ENCODE data around the gene SLC41A3. TPM values are rescaled to one million over a fixed set of nuclear protein-coding genes. Genes with fewer than 3 reads are reported as not detected.
"Not testable (repeated sequence)": the region's sequence is repeated elsewhere in the genome, so short reads cannot be mapped to it uniquely, and the experiment has no call there.

Gene SLC41A3
- polyA plus RNA-seq, 12 donors = 29.7 to 58.4 (median 38.2) TPM; not detected in 1

GRCh38 chr3:126085276-126085675 lies 1.4 kb upstream of the SLC41A3 start:
- no peak for DNase-seq

DNA sequence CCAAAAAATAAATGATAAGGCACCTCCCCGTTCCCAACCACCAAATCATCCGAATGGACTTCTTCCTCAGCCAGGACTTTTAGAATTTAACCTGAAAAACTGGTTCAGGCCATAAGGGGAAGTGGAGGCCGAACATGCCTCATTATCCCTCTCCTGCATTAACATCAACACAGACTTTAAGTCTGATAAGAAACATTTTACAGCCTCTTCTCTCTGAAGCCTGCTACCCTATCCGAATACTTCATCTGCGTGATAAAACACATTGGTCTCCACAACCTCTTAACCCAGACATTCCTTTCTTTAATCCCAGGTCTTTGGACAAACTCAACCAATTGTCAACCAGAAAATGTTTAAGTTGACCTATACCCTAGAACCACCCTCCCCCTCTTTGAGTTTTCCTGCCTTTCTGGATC lies 850 bp upstream of the SLC41A3 start:
- no peak for DNase-seq

DNA sequence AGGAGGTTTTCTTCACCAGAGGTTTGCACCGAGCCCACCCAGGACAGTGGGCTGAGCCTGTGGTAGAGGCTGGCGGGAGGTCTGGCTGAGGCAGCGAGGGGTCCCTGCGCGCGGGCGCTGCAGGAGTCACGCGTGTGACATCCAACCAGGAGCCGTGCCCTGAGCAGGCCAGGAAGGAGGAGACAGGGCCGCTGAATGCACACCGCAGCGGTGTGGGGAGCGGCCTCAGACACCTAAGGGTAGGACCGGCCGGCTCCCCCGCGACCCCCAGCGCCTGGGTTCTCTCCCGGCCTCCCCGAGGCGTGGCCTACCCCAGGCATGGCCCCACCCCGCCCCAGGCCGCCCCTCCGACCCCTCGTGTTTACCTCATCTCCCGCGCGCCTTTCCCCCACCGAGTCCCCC lies 412 bp downstream of the SLC41A3 start:
- peak; percentile 46 for DNase-seq

- no peak for DNase-seq
Measured at GRCh38 chr3:126083138-126083445, 832 bp downstream of the SLC41A3 start.

DNA sequence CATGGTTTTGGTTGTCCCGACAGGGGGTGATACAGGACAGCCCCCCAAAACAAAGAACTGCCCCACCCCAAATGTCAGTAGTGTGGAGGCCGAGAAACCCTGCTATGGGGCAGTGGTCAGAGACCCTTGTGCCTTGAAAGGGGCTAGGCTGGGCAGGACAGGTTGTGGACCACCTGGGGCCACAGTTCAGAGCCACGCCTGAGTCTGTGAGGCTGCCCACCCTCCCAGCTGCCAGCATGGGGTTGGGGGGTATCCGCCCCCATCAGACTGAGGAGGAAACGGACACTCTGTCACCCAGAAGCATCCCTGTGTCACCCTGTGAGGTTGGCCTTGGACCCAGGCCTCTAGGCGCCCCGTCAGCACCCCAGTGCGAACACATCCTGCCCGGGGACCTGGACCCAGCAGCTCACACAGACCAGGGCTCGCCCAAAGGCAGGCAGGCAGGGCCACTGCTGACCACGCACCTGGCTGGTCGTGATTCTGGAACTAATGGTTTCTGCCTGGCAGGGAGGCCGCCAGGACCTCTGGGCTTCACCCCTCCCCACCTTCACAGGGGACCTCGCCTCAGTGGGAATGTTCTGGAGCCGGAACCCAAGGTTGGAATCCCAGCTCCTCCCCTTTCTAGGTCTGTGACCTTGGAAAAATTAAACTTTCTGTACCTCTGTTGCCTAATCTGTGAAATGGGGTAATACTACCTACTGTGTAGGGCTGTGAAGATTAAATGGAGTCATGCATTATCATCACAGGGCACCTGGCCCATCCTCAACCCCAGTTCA lies 1.4 kb downstream of the SLC41A3 start:
- no peak for DNase-seq

GRCh38 chr3:126081618-126082361 lies 2.1 kb downstream of the SLC41A3 start:
- no peak for DNase-seq

DNA sequence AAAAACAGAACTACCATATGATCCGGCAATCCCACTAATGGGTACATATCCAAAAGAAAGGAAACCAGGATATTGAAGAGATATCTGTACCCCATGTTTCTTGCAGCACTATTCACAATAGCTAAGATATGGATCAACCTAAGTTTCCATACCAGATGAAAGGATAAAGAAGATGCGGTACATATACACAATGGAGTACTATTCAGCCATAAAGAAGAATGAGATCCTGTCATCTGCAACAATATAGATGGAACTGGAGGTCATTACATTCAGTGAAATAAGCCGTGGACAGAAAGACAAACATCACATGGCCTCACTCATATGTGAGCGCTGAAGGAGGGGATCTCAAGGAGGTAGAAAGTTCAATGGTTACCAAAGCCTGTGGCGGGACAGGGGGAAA lies 3.0 kb downstream of the SLC41A3 start:
- no peak for DNase-seq

GRCh38 chr3:126078866-126079265 lies 5.1 kb downstream of the SLC41A3 start:
- no peak for DNase-seq

- no peak for DNase-seq
Measured at GRCh38 chr3:126077754-126078153, 6.2 kb downstream of the SLC41A3 start.

GRCh38 chr3:126076140-126076539 lies 7.8 kb downstream of the SLC41A3 start:
- DNase-seq = no peak

DNA sequence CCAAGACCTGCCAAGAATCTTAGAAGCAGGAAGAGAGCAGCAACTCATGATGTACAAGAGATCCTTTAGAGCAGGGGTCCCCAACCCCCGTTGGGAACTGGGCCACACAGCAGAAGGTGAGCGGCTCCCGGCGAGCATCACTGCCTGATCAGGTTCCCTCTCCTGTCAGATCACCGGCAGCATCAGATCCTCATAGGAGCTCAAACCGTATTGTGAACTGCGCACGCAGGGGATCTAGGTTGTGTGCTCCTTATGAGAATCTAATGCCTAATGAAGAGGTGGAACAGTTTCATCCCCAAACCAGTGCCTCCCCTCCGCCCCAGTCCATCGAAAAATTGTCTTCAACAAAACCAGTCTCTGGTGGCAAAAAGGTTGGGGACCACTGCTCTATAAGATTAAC lies 13.8 kb downstream of the SLC41A3 start:
- DNase-seq = no peak

DNA sequence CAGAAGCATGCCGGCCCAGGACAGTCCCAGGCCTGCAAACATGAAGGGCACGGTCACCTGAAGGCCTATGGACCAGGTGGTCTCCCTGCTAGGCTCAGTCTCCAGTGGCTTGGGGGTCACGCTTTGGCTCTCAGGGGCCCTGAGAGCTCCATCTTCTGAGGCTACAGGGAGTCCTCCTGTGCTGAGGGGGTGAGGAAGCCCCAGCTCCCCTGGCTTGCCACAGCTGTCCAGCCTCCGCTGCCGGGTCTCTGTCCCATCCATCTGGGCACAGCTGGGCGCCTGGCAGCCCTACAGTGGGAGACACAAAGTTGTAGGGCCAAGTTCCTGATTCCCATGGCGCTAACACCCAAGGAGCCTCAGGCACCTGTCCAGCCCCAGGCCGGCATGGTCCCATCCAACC lies 16.0 kb downstream of the SLC41A3 start:
- DNase-seq = no peak

- not testable (repeated sequence) for DNase-seq
Measured at GRCh38 chr3:126066676-126067075, 17.2 kb downstream of the SLC41A3 start.

DNA sequence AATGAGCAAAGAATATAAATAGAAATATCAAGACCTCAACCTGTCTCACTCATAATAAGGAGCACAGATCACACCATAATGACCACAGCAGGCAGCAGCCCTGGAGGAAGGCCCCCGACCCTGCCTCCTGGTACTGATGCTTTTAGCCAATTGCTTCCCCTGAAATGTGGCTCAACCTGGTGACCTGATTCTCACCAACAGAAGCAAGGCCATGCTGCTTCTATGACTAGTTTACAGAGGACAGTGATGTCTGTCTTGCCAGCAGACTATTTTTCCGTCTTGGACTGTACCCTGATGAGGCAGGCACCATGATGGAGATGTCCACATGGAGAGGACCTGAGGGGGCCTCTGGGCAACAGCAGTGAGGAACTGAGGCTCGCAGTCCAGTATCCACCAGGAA lies 18.0 kb downstream of the SLC41A3 start:
- no peak for DNase-seq

DNA sequence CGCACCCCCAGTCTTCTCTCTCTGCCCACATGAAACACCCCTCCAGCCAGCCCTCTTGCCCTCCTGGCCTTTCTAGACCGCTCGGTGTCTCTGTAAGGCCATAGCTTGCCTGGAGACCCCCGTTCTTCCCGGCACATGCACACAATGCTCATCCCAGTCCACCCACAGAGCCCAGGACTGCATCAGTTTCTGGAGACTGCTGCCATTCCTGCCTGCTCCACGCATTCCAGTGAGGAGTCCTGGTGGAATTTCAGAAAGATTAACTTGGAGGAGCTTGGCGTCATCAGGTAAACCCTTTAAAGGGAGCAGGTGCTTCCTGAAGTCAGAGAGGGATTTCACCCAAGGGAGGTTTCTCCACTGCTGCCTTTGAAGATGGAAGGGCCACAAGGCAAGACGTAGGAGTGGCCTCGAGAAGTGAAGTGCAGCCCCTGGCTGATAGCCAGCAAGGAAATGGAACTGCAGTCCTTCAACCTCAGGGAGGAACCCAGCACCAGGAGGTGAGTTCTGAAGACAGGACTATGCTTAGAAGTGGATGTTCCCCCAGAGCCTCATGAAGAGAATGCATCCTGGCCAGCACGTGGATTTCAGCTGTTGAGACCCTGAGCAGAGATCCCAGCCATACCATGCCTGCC lies 19.2 kb downstream of the SLC41A3 start:
- DNase-seq = no peak

- DNase-seq = no peak
Measured at GRCh38 chr3:126063358-126063965, 20.5 kb downstream of the SLC41A3 start.

- no peak for DNase-seq
Measured at GRCh38 chr3:126061301-126062032, 22.5 kb downstream of the SLC41A3 start.

- no peak for DNase-seq
Measured at GRCh38 chr3:126060613-126061145, 23.2 kb downstream of the SLC41A3 start.

GRCh38 chr3:126058666-126059065 lies 25.3 kb downstream of the SLC41A3 start:
- no peak for DNase-seq

DNA sequence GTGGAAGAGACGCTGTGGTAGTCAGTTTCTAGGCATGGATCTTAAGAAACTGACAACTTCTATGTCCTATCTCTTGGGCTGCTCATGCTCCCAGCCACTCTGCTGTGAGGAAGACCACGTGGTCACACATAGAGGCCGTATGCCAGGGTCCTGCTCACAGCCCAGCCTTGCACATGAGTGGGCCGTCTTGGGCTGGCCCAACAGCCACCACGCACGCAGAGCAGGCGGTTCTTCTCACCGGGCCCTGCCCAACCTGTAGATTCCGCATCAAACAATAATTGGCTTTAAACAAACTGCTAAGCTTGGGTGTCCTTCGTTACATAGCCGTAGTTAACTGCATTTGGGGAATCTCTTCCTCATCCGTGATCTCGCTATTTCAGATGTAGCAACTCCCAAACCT lies 26.0 kb downstream of the SLC41A3 start:
- no peak for DNase-seq

GRCh38 chr3:126057501-126057819 lies 26.5 kb downstream of the SLC41A3 start:
- no peak for DNase-seq

All from muscle of arm (tissue), 12 donors.